ENCODE data around the gene SLC27A5. TPM values are rescaled to one million over a fixed set of nuclear protein-coding genes. Genes with fewer than 3 reads are reported as not detected.

The SLC27A5 gene
- total RNA-seq, 2 donors from 2014 or later: 7.1 to 8.5 TPM

- no peak for TF ChIP-seq CTCF (IDR thresholded peaks at IDR 0.05)
- H3K36me3 ChIP-seq: peaks cover 31% of the 10 kb centered on the region
- ATAC-seq (ENCODE audit: insufficient number of reproducible peaks, low FRiP score, low read depth): peak; percentile 87
Observed at GRCh38 chr19:58475714-58476497, 35.9 kb downstream of the SLC27A5 start, which contains the start of gene ZNF446. Gene ZNF446, plus strand, starts transcription at chr19:58476352. Its CDS starts 867 bp downstream, at chr19:58477219.

DNA sequence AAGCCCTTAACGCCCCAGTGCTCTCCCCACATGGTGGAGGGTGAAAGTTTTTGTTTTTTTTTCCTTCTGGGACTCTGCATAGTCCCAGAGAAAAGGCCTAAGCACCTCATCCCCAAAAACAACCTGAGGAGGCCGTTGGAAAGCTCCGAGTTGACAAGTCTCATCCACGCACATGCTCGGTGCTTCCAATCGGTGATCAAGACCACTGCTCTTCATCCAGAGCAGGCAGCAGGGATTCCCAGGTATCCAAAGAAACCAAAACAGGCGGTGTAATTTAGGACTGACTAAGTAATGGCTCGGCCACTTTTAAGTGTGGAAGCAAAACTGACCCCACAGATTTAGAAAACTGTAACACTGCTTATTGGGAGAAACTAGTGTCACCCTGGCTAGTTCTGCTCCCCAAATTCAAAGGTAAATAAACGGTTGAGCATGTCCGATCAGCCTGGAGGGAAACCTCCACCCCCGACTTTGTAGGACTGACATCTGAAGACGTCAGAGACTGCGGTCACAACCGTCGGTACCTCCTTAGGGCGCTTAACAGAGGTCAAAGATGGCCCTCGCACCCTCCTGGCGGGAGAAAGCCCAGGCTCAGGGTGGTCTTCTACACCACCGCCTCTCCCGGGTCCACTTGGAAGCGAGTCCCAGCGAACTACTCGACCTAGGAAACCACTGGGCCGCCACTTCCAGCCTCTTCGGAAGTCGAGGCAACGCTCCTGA, 36.6 kb downstream of the SLC27A5 start:
- Histone ChIP-seq H3K36me3 (peaks cover 26% of the 10 kb centered on the region), H3K27ac (peak overlapping the region; percentile 92 to 96), H3K4me3 (peak overlapping the region; percentile 81), H3K27me3 (replicated peaks; ENCODE audit: insufficient read depth) (no peaks in the 10 kb centered on the region), H3K4me1 (ENCODE audit: control insufficient read depth in 1 of 2, low read depth in 2 of 2) (peaks cover 2 to 21% of the 10 kb centered on the region in 2 donors), H3K9me3 (no peaks in the 10 kb centered on the region)
- DNase-seq (ENCODE audit: low spot score) (no peak), ATAC-seq (ENCODE audit: insufficient number of reproducible peaks, low FRiP score, low read depth) (no peak)
- TF ChIP-seq CTCF (IDR thresholded peaks at IDR 0.05): no peak

More at GRCh38 chr19:58475714-58476497, 35.9 kb downstream of the SLC27A5 start, which contains the start of gene ZNF446:
- H3K27me3 ChIP-seq (replicated peaks; ENCODE audit: insufficient read depth): no peaks in the 10 kb centered on the region
- H3K9me3 ChIP-seq: no peaks in the 10 kb centered on the region
- DNase-seq (ENCODE audit: low spot score): peak; percentile 97
- peaks cover 2 to 21% of the 10 kb centered on the region in 2 donors for H3K4me1 ChIP-seq (ENCODE audit: control insufficient read depth in 1 of 2, low read depth in 2 of 2)
- H3K27ac ChIP-seq: peak within 1 kb of the TSS; percentile 92 to 96
- H3K4me3 ChIP-seq: peak within 1 kb of the TSS; percentile 81

- DNase-seq (ENCODE audit: low spot score) (no peak), ATAC-seq (ENCODE audit: insufficient number of reproducible peaks, low FRiP score, low read depth) (no peak)
- Histone ChIP-seq H3K36me3 (peaks cover 25% of the 10 kb centered on the region), H3K9me3 (no peaks in the 10 kb centered on the region), H3K4me1 (ENCODE audit: control insufficient read depth in 1 of 2, low read depth in 2 of 2) (peaks cover 2 to 21% of the 10 kb centered on the region in 2 donors), H3K27ac (peak overlapping the region; percentile 92 to 96), H3K4me3 (no peak overlapping the region), H3K27me3 (replicated peaks; ENCODE audit: insufficient read depth) (no peaks in the 10 kb centered on the region)
- no peak for TF ChIP-seq CTCF (IDR thresholded peaks at IDR 0.05)
Observed at GRCh38 chr19:58474291-58474996, 37.3 kb downstream of the SLC27A5 start.

GRCh38 chr19:58473775-58474174, 38.0 kb downstream of the SLC27A5 start:
- Histone ChIP-seq H3K4me1 (ENCODE audit: control insufficient read depth in 1 of 2, low read depth in 2 of 2) (peaks cover 2 to 22% of the 10 kb centered on the region in 2 donors), H3K9me3 (no peaks in the 10 kb centered on the region), H3K27ac (no peak overlapping the region), H3K27me3 (replicated peaks; ENCODE audit: insufficient read depth) (no peaks in the 10 kb centered on the region), H3K36me3 (peaks cover 26% of the 10 kb centered on the region), H3K4me3 (no peak overlapping the region)
- no peak for ATAC-seq (ENCODE audit: insufficient number of reproducible peaks, low FRiP score, low read depth)
- no peak for DNase-seq (ENCODE audit: low spot score)
- no peak for TF ChIP-seq CTCF (IDR thresholded peaks at IDR 0.05)

All from thoracic aorta (tissue), 2 donors.